Endothelial cell of umbilical vein (primary cell): ENCODE results near the gene RTN4RL1. TPM values are rescaled to one million over a fixed set of nuclear protein-coding genes. Genes with fewer than 3 reads are reported as not detected.

Source experiments
- BruUV-seq: library from RNA; stranded (reverse); fragments of 400-500 nt; replicated peaks from 2 replicates; lab custom pipeline; 2021; lab: Mats Ljungman, UMichigan
- CTCF ChIA-PET: fragments of 300-600, 350-600 bp; sonication (Branson Sonifier 250); formaldehyde crosslinking; loops from one replicate; lab custom pipeline; 2021; ENCODE audit warnings: antibody characterized with exemption, inconsistent platforms; lab: Charles Lee
- POLR2A ChIA-PET: fragments of 300-600, 350-600 bp; sonication (Branson Sonifier 250); formaldehyde crosslinking; loops from one replicate; lab custom pipeline; 2021; ENCODE audit warnings: antibody characterized with exemption, inconsistent platforms; lab: Charles Lee
- DNase-seq: peaks from one replicate; pipeline ENCODE4 v3.0.0-alpha.2; 2011; ENCODE audit warnings: low read depth, low spot score
- FAIRE-seq: peaks from 2 replicates; lab custom pipeline; 2011; peaks lifted over from hg19 to GRCh38; lab: Jason Lieb, UNC
- H2AFZ ChIP-seq: 2 replicates; pipeline ENCODE4 v1.6.0; 2012; ENCODE audit warnings: low read depth, low read length, control low read depth, inconsistent platforms
- H3K27ac ChIP-seq: 2 replicates; pipeline ENCODE4 v1.5.1; 2011; ENCODE audit warnings: low read depth, mild to moderate bottlenecking, control low read depth, low read length, moderate library complexity; ENCODE audit not compliant: insufficient read depth
- H3K27me3 ChIP-seq, 2 experiments: 2 replicates each; pipeline versions ENCODE4 v1.6.0 to v1.6.1; 2011; ENCODE audit warnings: low read length in 2 of 2, mixed read lengths in 1 of 2; ENCODE audit not compliant: control insufficient read depth in 2 of 2, insufficient read depth in 2 of 2
- H3K36me3 ChIP-seq, 2 experiments: 2 replicates in 1 of 2; 3 replicates in 1 of 2; pipeline ENCODE4 v1.5.1; 2011; ENCODE audit warnings: low read length in 2 of 2, mild to moderate bottlenecking in 1 of 2, moderate library complexity in 1 of 2; ENCODE audit not compliant: control insufficient read depth in 2 of 2, insufficient read depth in 2 of 2; ENCODE audit errors: extremely low read depth in 1 of 2
- H3K4me1 ChIP-seq: 3 replicates; pipeline ENCODE4 v1.5.1; 2011; ENCODE audit warnings: mild to moderate bottlenecking, low read length; ENCODE audit not compliant: control insufficient read depth, insufficient read depth; ENCODE audit errors: extremely low read depth
- H3K4me2 ChIP-seq: 2 replicates; pipeline ENCODE4 v1.6.1; 2011; ENCODE audit warnings: low read length, control low read depth, mixed read lengths; ENCODE audit not compliant: insufficient read depth
- H3K4me3 ChIP-seq, 3 experiments: fragments of 200-600 bp in 1 of 3; sonication (generic), shearing (Covaris generic) in 1 of 3; replicated peaks in 1 of 3; 2 replicates each; pipeline ENCODE4 v1.5.1; 2011 to 2016; ENCODE audit warnings: control low read depth in 3 of 3, low read length in 3 of 3, mild to moderate bottlenecking in 2 of 3, inconsistent platforms in 1 of 3, low read depth in 1 of 3, moderate library complexity in 1 of 3; ENCODE audit not compliant: insufficient read depth in 1 of 3
- H3K79me2 ChIP-seq: 2 replicates; pipeline ENCODE4 v1.6.0; 2012; ENCODE audit warnings: low read length, inconsistent platforms; ENCODE audit not compliant: control insufficient read depth, insufficient read depth
- H3K9ac ChIP-seq: replicated peaks from 2 replicates; pipeline ENCODE3; 2011; ENCODE audit warnings: low read length, control low read depth; ENCODE audit not compliant: insufficient read depth; ENCODE audit errors: extremely low read depth
- H3K9me1 ChIP-seq: replicated peaks from 3 replicates; pipeline ENCODE4 v1.6.0; 2011; ENCODE audit warnings: mild to moderate bottlenecking, low read length; ENCODE audit not compliant: control insufficient read depth, insufficient read depth; ENCODE audit errors: extremely low read depth
- H3K9me3 ChIP-seq: replicated peaks from 2 replicates; pipeline ENCODE4 v1.5.1; 2012; ENCODE audit warnings: low read length, inconsistent platforms; ENCODE audit not compliant: control insufficient read depth, insufficient read depth
- H4K20me1 ChIP-seq: replicated peaks from 2 replicates; pipeline ENCODE3; 2011; ENCODE audit warnings: mild to moderate bottlenecking, low read length; ENCODE audit not compliant: control insufficient read depth, insufficient read depth; ENCODE audit errors: extremely low read depth
- EZH2 ChIP-seq: IDR thresholded peaks from 2 replicates; pipeline ENCODE4 v1.6.1; 2012; ENCODE audit warnings: borderline replicate concordance, low read depth, mild to moderate bottlenecking, moderate library complexity, low read length, inconsistent platforms; ENCODE audit not compliant: severe bottlenecking
- MYC ChIP-seq: IDR thresholded peaks from one replicate; pipeline ENCODE4 v1.6.1; 2011; ENCODE audit warnings: mild to moderate bottlenecking, low read depth, low read length
- POLR2A ChIP-seq: IDR thresholded peaks from 2 replicates; pipeline ENCODE4 v1.6.1; 2012; ENCODE audit warnings: low read depth, mild to moderate bottlenecking, control low read depth, low read length
- POLR2AphosphoS5 ChIP-seq: IDR thresholded peaks from 2 replicates; pipeline ENCODE4 v1.6.1; 2012; ENCODE audit warnings: low read depth, mild to moderate bottlenecking, control low read depth, low read length, moderate library complexity; ENCODE audit not compliant: insufficient read depth
- dilution Hi-C: fragments of 300-500 bp; cut with MboI; formaldehyde crosslinking; loops from one replicate; pipeline ENCODE4 v1.15.0; 2019; ENCODE audit warnings: low sequenced_read_pairs; ENCODE audit not compliant: extremely low pct_ligation_motif_present
- intact Hi-C: fragments of 100-400 bp; cut with micrococcal nuclease; formaldehyde crosslinking; loops from one replicate; pipeline ENCODE4 v1.10.0; 2022
- polyA plus RNA-seq, 4 experiments: library from polyadenylated mRNA; depleted of rRNA in 3 of 4; stranded (reverse) in 3 of 4; unstranded in 1 of 4; fragments of >200 nt; gene quantifications; 2 replicates each; pipeline versions ENCODE4 v1.2.1 to v1.2.3, GENCODE V29; 2011 to 2012; ENCODE audit warnings: missing spikeins in 1 of 4
- total RNA-seq: library from RNA; stranded (reverse); gene quantifications from 2 replicates; pipeline ENCODE4 v1.2.3, GENCODE V29; 2021
- TF ChIP-seq, protein P1 (sequence below), 2 donors: IDR thresholded peaks; 1 replicate in 1 of 2; 2 replicates in 1 of 2; pipeline ENCODE4 v1.5.1; 2011; ENCODE audit warnings: low read length in 2 of 2, mild to moderate bottlenecking in 2 of 2, moderate library complexity in 2 of 2, control low read depth in 1 of 2, inconsistent platforms in 1 of 2, low read depth in 1 of 2; ENCODE audit not compliant: insufficient read depth in 1 of 2; ENCODE audit errors: extremely low read depth in 1 of 2

Gene RTN4RL1
- total and polyA plus RNA-seq, 2 donors (not counting 3 experiments of a cell fraction or from before 2014, with no cell fraction given), result 0.04 TPM; not detected in 1

DNA sequence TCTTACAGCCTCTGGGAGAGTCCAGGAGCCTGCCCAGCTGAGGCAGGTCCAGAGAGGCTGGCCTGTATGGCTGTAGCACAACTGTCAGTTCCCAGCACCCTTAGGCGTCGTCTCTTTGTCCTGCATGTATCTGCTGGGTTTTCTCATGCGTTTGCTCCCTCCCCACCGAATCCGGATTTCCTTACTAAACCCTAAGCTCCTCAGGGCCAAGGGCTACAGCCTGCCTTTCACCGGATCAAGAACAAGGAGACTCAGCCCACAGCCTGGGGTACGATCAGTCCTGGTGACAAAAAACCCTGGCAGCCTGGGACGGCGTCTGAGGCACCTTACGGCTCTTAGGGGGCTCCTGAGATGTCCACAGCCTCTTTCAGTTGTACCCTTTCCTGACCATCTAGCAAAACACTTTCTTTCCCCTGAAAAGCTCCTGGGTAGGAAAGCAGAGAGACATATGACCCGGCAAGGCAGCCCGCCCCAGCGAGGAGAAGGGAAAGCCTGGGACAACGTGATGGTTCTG, 42.0 kb upstream of the RTN4RL1 start:
- BruUV-seq, result TSS peak; percentile 26
- Histone ChIP-seq H2AFZ (no peak overlapping the region), H3K4me2 (no peak overlapping the region), H3K9me1 (no peaks in the 10 kb centered on the region), H3K27me3 (no peaks in the 10 kb centered on the region), H3K36me3 (peaks cover 0 to 6% of the 10 kb centered on the region in 2 experiments), H3K9me3 (no peaks in the 10 kb centered on the region), H3K4me1 (peaks cover 71% of the 10 kb centered on the region), H3K9ac (peak overlapping the region; percentile 40), H4K20me1 (no peaks in the 10 kb centered on the region), H3K79me2 (peaks cover 8% of the 10 kb centered on the region), H3K27ac (peak overlapping the region; percentile 78), H3K4me3 (no peak overlapping the region)
- DNase-seq, result no peak
- dilution Hi-C loops, result no loop called here
- ChIA-PET CTCF (interaction anchor here (0.8 to 17.2 kb wide), 7 partner anchors 9 to 178 kb away, joined by 3 to 455 read pairs (median 18); partner anchors contain the start of gene HIC1), POLR2A (interaction anchor here (1.7 kb wide), 1 partner anchor 178 kb away, joined by 4 read pairs; no protein-coding TSS in a partner anchor)
- no peak for FAIRE-seq
- TF ChIP-seq POLR2A (no peak), POLR2AphosphoS5 (peak; percentile 47)
- intact Hi-C loops, result loop anchor here (1.0 kb wide), 1 partner anchor 125 kb away; no protein-coding TSS in a partner anchor

DNA sequence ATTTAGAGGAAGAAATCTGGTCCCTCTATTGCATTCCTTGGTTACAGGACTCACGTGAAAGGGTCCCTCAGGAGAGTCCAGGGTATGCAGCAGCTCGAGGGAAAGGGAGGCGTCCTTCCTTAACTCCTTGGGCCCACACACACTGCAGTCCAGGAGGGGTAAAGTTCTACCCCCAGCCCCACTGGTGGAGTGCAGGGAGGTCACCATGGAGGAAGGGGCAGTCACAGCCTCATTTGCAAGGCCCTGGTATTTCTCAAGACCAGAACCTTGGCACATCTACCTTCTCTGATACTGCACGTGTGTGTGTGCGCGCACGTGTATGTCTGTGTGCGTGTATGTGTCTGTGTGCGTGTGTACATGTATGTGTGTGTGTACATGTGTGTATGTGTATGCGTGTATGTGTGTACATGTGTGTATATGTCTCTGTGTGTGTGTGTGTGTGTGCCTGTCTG, 40.8 kb upstream of the RTN4RL1 start:
- dilution Hi-C loops (no loop called here), intact Hi-C loops (loop anchor here (1.0 kb wide), 3 partner anchors 25 to 178 kb away; no protein-coding TSS in a partner anchor)
- no peaks in the 10 kb centered on the region for H4K20me1 ChIP-seq
- H3K4me3 ChIP-seq, result no peak overlapping the region
- peaks cover 61% of the 10 kb centered on the region for H3K4me1 ChIP-seq
- TF ChIP-seq MYC (no peak), EZH2 (no peak), POLR2AphosphoS5 (no peak)
- TF ChIP-seq, protein P1, sequence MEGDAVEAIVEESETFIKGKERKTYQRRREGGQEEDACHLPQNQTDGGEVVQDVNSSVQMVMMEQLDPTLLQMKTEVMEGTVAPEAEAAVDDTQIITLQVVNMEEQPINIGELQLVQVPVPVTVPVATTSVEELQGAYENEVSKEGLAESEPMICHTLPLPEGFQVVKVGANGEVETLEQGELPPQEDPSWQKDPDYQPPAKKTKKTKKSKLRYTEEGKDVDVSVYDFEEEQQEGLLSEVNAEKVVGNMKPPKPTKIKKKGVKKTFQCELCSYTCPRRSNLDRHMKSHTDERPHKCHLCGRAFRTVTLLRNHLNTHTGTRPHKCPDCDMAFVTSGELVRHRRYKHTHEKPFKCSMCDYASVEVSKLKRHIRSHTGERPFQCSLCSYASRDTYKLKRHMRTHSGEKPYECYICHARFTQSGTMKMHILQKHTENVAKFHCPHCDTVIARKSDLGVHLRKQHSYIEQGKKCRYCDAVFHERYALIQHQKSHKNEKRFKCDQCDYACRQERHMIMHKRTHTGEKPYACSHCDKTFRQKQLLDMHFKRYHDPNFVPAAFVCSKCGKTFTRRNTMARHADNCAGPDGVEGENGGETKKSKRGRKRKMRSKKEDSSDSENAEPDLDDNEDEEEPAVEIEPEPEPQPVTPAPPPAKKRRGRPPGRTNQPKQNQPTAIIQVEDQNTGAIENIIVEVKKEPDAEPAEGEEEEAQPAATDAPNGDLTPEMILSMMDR (IDR thresholded peaks at IDR 0.05; ENCODE audit: extremely low read depth in 1 of 2, insufficient read depth in 1 of 2, low read depth in 1 of 2, low read length in 2 of 2), result no peak
- no TSS peak for BruUV-seq
- ChIA-PET POLR2A (no interaction called here), CTCF (interaction anchor here (0.9 to 17.2 kb wide), 11 partner anchors 11 to 217 kb away, joined by 3 to 455 read pairs (median 4); partner anchors contain the start of gene HIC1)
- no peak overlapping the region for H3K9ac ChIP-seq
- peaks cover 0 to 11% of the 10 kb centered on the region in 2 experiments for H3K36me3 ChIP-seq
- H3K27me3 ChIP-seq, result no peaks in the 10 kb centered on the region
- no peak overlapping the region for H3K4me2 ChIP-seq
- H2AFZ ChIP-seq, result no peak overlapping the region
- no peaks in the 10 kb centered on the region for H3K9me3 ChIP-seq
- H3K9me1 ChIP-seq, result no peaks in the 10 kb centered on the region
- peak overlapping the region; percentile 78 for H3K27ac ChIP-seq
- H3K79me2 ChIP-seq, result peaks cover 8% of the 10 kb centered on the region
- no peak for FAIRE-seq
- no peak for DNase-seq
